Epithelial cell of esophagus (primary cell): ENCODE data around the gene RHCE.

Experiments
- DNase-seq: peaks from one replicate; pipeline ENCODE4 v3.0.0; 2010; ENCODE audit warnings: low read depth
- H3K4me3 ChIP-seq: 2 replicates; pipeline ENCODE4 v1.5.1; 2011; ENCODE audit warnings: mild to moderate bottlenecking, low read length, control low read depth
- CTCF ChIP-seq: IDR thresholded peaks from 2 replicates; pipeline ENCODE4 v1.5.1; 2011; ENCODE audit warnings: low read depth, mild to moderate bottlenecking, low read length, control low read depth, inconsistent platforms; ENCODE audit not compliant: insufficient read depth; ENCODE audit errors: missing control alignments

The RHCE gene

DNA sequence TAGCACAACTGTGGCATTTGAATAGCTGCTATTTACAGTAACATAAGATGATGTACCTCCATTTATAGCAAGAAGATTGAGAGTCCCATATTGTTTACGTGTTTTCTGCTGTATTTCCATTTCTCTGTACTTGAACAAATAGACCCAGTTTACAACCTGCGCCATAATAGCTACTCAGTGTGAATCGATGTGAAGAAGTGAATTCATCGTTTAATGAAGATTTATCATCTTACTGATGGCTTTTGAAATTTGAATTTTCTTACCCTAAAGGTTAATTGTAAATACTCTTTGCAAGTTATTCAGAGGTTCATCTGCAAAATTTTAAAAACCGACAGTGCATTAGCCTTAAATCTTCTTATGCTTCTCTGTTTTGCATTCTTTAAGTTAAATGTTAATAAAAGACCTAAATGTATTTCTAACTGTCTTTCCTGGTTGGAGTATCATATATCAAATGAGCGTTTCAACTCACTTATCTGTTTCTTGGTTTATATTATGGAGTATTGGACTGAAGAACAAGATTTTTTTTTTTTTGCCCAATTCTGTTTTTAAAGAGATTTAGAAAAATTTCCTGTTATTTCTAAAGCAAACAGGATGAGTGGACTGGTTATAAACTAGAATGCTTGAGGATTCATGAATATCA lies 12.2 kb upstream of the RHCE start:
- TF ChIP-seq CTCF: no peak
- no peak for DNase-seq
- no peak overlapping the region for H3K4me3 ChIP-seq

GRCh38 chr1:25431955-25432719 lies 11.5 kb upstream of the RHCE start:
- peak overlapping the region; percentile 78 for H3K4me3 ChIP-seq
- no peak for DNase-seq
- no peak for TF ChIP-seq CTCF

GRCh38 chr1:25430967-25431881 lies 10.6 kb upstream of the RHCE start:
- H3K4me3 ChIP-seq: peak overlapping the region; percentile 78
- no peak for DNase-seq
- no peak for TF ChIP-seq CTCF

GRCh38 chr1:25430073-25430966 lies 9.7 kb upstream of the RHCE start, which contains the start of gene MACO1:
MACO1 (plus strand) TSS chr1:25430897; CDS start chr1:25431099, 202 bp downstream.
- TF ChIP-seq CTCF: no peak
- DNase-seq: peak; percentile 96
- peak within 1 kb of the TSS; percentile 78 for H3K4me3 ChIP-seq

- no peak overlapping the region for H3K4me3 ChIP-seq
- TF ChIP-seq CTCF: no peak
- DNase-seq: no peak
Measured at GRCh38 chr1:25428475-25429166, 8.0 kb upstream of the RHCE start.

GRCh38 chr1:25427696-25428095 lies 7.1 kb upstream of the RHCE start:
- no peak for DNase-seq
- TF ChIP-seq CTCF: no peak
- H3K4me3 ChIP-seq: no peak overlapping the region
